AG09319 (cell line): Measurements from ENCODE around the gene ROBO1.

Experiments used
- DNase-seq: peaks from one replicate; pipeline ENCODE4 v3.0.0-alpha.2; 2010; ENCODE audit warnings: low read depth; ENCODE audit errors: extremely low read depth
- CTCF ChIP-seq: IDR thresholded peaks from 2 replicates; pipeline ENCODE4 v1.5.1; 2011; ENCODE audit warnings: low read depth, mild to moderate bottlenecking, inconsistent platforms, low read length, moderate library complexity

The ROBO1 gene

GRCh38 chr3:79653266-79653830 is 114.5 kb downstream of the ROBO1 start:
- no peak for TF ChIP-seq CTCF
- no peak for DNase-seq

DNA sequence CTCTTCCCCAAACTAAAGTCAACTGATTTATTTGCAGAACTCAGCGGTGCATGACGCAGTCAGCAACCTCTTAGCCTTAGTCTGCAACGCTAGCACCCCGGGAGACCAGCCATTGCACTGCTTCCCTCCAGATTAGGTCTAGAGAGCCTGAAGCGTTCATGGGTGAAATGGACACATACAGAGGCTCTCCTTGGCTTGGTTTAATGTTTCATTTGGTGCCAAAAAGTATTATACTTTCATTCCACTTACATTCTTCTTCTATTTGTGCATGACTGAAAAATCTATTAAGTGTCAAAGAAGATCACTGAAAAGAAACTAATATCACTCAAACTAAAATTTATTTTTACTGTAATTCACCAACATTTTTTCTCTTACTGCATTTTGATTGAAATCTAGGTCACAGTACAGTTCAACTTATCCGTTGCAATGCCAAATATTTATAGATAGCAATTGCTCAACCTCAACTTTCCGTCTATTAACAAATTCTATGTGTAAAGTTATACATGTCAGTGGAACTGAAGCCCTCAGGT is 116.2 kb downstream of the ROBO1 start:
- DNase-seq = no peak
- TF ChIP-seq CTCF = no peak

- TF ChIP-seq CTCF = no peak
- DNase-seq = no peak
Observed at GRCh38 chr3:79639855-79640254, 127.9 kb downstream of the ROBO1 start.

GRCh38 chr3:79636372-79636771 is 131.4 kb downstream of the ROBO1 start:
- no peak for DNase-seq
- TF ChIP-seq CTCF = no peak

- no peak for TF ChIP-seq CTCF
Observed at GRCh38 chr3:79632842-79633241, 135.0 kb downstream of the ROBO1 start.

DNA sequence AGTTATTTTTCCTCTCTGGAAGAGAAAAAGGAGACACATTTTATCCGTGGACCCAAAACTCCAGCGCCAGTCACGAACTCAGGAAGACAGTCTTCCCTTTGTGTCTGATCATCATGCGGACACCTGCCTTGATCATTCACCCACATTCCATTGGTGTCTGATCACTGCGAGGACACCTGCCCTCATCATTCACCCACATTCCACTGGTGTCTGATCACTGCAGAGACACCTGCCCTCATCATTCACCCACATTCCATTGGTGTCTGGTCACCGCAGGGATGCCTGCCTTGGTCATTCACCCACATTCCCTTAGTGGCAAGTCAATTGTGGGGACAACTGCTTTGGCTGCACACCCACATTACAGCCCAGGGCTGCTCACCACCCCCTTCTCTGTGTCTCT is 148.9 kb downstream of the ROBO1 start:
- DNase-seq = no peak
- no peak for TF ChIP-seq CTCF

More at GRCh38 chr3:79632842-79633241, 135.0 kb downstream of the ROBO1 start:
- no peak for DNase-seq

DNA sequence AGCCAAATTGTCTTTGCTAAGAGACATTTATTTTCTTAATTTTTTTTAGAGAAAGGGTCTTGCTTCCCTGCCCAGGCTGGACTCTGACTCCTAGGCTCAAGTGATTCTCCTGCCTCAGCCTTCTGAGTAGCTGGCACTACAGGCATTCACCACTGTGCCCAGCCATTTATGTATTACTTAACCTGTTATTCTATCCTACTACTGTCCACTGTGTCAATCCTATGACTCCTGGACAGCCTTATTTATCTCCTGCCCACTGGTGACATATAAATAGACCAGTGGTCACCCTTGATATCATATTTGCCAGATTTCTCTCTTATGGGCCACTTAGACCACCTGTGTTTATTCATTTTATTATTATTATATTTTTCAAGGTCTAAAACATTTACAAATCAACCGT is 161.4 kb downstream of the ROBO1 start:
- no peak for TF ChIP-seq CTCF
- no peak for DNase-seq
